Hindlimb muscle (tissue), 1 donor: ENCODE results near the gene PPP4C. TPM values are rescaled to one million over a fixed set of nuclear protein-coding genes. Genes with fewer than 3 reads are reported as not detected.

ENCODE experiments used
- DNase-seq: peaks from one replicate; pipeline ENCODE4 v3.0.0-alpha.2; 2013
- polyA plus RNA-seq: library from polyadenylated mRNA; unstranded; fragments of 120-200 nt; gene quantifications from one replicate; pipeline ENCODE4 v1.2.1, GENCODE V29; 2013; ENCODE audit not compliant: insufficient read length

Gene PPP4C
- polyA plus RNA-seq, 1 donor, result 64.3 TPM

DNA sequence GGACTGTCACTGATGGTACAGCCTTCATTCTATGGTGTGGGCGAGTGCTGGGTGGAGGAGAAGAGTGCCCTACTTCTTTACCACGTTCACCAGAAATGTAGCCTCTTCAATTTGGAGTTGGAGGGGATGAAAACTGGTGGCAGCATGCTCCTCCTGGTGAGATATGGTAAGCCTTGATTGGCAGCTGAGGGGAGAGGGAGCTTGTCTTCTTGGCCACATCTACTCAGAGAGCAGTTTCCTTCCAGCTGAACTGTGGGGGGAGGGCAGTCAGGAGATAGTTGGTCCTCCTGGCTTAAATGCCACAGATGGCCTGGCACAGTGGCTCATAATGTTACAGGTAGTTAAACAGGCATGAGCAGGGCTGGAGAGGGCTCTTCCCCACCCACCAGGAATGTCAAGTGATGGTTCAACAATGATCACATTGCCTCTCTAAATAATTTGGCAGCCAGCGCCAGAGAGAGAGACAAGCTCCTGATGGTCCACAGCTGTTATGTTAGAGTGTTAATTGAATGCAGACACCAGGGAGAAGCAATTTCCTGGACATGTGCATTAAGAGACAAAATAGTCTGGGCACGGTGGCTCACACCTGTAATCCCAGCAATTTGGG lies 56.2 kb downstream of the PPP4C start:
- DNase-seq, result no peak

DNA sequence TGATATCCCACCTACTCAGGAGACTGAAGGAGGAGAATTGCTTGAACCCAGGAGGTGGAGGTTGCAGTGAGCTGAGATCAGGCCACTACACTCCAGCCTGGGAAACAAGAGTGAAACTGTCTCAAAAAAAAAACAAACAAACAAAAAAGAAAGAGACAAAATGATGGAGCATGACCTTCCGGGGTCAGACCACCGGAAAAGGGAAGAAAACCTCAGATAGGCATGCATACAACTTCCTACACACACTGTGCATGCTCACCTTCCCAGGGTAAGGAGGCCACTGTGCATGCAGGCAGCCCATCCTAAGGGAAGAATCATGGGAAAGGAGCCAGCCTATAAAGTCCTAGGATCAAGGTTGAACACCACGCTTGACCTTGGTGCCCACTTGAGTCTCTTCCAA lies 56.8 kb downstream of the PPP4C start:
- no peak for DNase-seq

Other genes starting within 250 kb of the PPP4C start
- gene CDIPT, start 212.8 kb upstream of the PPP4C start, polyA plus RNA-seq, result 41.9 TPM
- 3.3 TPM for gene SEZ6L2, start 176.4 kb upstream of the PPP4C start, polyA plus RNA-seq
- 1.0 TPM for gene ASPHD1, start 175.5 kb upstream of the PPP4C start, polyA plus RNA-seq
- 14.0 TPM for gene KCTD13, start 149.8 kb upstream of the PPP4C start, polyA plus RNA-seq
- 61.2 TPM for gene TMEM219, start 113.9 kb upstream of the PPP4C start, polyA plus RNA-seq
- gene TAOK2, start 102.1 kb upstream of the PPP4C start, polyA plus RNA-seq, result 36.0 TPM
- 16.4 TPM for gene HIRIP3, start 80.4 kb upstream of the PPP4C start, polyA plus RNA-seq
- 43.7 TPM for gene INO80E, start 79.8 kb upstream of the PPP4C start, polyA plus RNA-seq
- gene DOC2A, start 65.0 kb upstream of the PPP4C start, polyA plus RNA-seq, result 1.4 TPM
- gene C16orf92, start 52.8 kb upstream of the PPP4C start, polyA plus RNA-seq, result not detected
- gene TLCD3B, start 44.7 kb upstream of the PPP4C start, polyA plus RNA-seq, result 1.6 TPM
- 2,997 TPM for gene ALDOA, start 10.2 kb upstream of the PPP4C start, polyA plus RNA-seq
- gene TBX6, start 15.9 kb downstream of the PPP4C start, polyA plus RNA-seq, result 0.77 TPM
- 42.8 TPM for gene YPEL3, start 20.2 kb downstream of the PPP4C start, polyA plus RNA-seq
- gene GDPD3, start 37.5 kb downstream of the PPP4C start, polyA plus RNA-seq, result 8.5 TPM
- 58.1 TPM for gene MAPK3, start 47.2 kb downstream of the PPP4C start, polyA plus RNA-seq
- gene CORO1A, start 107.6 kb downstream of the PPP4C start, polyA plus RNA-seq, result 16.8 TPM
- 24.3 TPM for gene BOLA2B, start 117.7 kb downstream of the PPP4C start, polyA plus RNA-seq
- gene SLX1A, start 117.9 kb downstream of the PPP4C start, polyA plus RNA-seq, result 17.2 TPM
- 4.5 TPM for gene SULT1A3, start 123.3 kb downstream of the PPP4C start, polyA plus RNA-seq
- gene NPIPB13, start 172.5 kb downstream of the PPP4C start, polyA plus RNA-seq, result 15.5 TPM